Endometrial microvascular endothelial cells (primary cell): Measurements from ENCODE around the gene CCDC170. TPM values are rescaled to one million over a fixed set of nuclear protein-coding genes. Genes with fewer than 3 reads are reported as not detected.
"Not testable (repeated sequence)": the region's sequence is repeated elsewhere in the genome, so short reads cannot be mapped to it uniquely, and the experiment has no call there.

Source experiments
- in situ Hi-C: cut with HindIII; loops from 2 replicates; pipeline ENCODE4 v1.10.0; 2017; ENCODE audit warnings: low sequenced_read_pairs, low pct_unique_long_range_greater_than_20kb; ENCODE audit errors: inconsistent ontology term
- total RNA-seq: library from RNA; depleted of rRNA; stranded (reverse); fragments of >200 nt; gene quantifications from one replicate; pipeline ENCODE4 v1.2.3, GENCODE V29; 2015; ENCODE audit errors: inconsistent ontology term

Gene CCDC170
- total RNA-seq, 1 donor from 2014 or later, result not detected

GRCh38 chr6:151535476-151536187 is 41.8 kb downstream of the CCDC170 start:
- in situ Hi-C loops, result no loop called here

DNA sequence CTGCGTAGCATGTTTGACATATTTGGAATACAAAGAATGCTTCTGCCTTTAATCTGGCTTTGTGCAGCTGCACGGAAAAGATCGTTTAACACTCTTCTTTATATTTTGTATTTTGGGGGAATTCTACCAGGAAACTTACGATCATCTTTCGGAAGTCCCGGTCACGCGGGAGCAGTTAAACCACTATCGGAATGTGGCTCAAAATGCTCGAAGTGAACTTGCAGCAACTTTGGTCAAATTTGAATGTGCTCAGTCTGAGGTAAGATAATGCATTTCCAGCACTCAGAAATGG is 42.3 kb downstream of the CCDC170 start:
- in situ Hi-C loops, result no loop called here

DNA sequence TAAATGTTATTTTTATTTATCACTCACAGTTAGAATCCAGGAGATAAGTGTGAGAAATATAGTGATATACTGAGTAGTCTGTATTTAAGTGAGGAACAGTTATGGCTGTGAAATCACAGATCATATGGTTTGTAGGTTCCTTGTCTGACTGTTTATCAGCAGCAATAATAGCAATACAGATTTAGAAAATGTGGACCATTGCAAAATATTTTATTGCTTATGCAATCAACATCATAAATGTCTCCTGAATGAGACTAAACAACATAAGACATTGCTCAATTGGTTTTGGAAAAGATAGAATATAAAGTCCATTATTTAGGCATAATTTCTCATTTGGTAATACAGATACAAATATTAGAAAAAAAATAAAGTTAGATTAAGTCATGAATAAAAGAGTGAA is 43.7 kb downstream of the CCDC170 start:
- in situ Hi-C loops, result no loop called here

DNA sequence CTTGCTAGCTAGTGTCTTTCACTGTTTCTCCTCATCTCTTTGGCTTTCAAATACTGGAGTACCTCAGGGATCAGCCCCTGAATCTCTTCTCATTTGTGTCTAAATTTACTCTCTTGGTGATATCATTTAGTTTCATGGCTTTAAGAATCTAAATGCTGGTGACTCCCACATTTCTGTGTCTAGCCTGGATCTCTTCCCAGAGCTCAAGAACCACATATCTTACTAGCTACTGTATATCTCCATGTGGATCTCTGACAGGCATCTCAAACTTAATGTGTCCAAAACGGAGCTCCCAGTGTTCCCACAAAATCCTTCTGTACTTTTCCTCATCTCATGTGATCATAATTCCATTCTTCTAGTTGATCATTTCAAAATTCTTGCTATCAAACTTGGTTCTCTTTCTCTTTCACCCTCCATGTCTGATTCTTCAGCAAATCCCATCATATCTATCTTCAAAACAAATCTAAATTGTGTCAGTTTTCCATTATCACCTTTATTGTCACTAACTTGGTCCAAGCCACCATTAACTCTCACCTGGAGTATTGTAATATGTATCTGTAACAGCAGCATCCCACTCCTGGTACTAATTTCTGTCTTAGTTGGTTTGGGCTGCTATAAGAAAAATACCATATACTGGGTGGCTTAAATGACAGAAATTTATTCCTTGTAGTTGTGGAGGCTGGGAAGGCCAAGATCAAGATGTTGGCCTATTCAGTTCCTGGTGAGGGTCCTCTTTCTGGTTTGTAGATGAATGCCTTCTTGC is 45.9 kb downstream of the CCDC170 start:
- in situ Hi-C loops, result no loop called here

- in situ Hi-C loops, result no loop called here
These were observed 50.6 kb downstream of the CCDC170 start for GRCh38 chr6:151544453-151544852.

- in situ Hi-C loops, result not testable (repeated sequence)
These were observed 51.1 kb downstream of the CCDC170 start for GRCh38 chr6:151544884-151545283.

GRCh38 chr6:151546941-151547659 is 53.3 kb downstream of the CCDC170 start:
- in situ Hi-C loops, result no loop called here

DNA sequence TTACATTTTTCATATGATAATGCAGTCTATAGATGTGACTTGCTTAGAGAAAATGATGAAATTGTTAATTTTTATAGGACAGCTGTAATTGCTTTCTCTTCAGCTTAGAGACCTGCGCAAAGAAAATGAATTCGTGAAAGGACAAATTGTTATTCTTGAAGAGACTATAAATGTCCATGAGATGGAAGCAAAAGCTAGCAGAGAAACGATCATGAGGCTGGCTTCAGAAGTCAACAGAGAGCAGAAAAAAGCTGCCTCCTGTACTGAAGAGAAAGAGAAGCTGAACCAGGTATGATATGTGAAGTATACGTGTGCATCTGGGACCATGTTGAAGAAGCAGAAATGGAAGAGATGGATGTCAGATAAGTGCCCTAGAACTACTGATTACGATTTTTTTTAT is 54.4 kb downstream of the CCDC170 start:
- in situ Hi-C loops, result no loop called here

- in situ Hi-C loops, result no loop called here
These were observed 56.0 kb downstream of the CCDC170 start for GRCh38 chr6:151549790-151550189.

DNA sequence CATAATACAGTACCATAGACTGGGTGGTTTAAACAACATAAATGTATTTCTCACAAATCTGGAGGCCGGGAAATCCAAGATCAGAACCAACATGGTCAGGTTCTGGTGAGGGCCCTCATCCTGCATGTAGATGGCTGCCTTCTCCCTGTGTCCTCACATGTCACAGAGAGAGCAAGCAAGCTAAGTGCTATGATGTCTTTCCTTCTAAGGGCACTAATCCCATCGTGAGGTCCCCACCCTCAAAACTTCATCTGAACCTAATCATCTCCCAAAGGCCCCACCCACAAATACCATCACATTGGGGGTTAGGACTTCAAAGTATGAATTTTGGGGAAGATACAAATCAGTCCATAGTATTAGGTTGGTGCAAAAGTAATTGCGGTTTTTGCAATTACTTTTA is 56.8 kb downstream of the CCDC170 start:
- in situ Hi-C loops, result no loop called here

GRCh38 chr6:151551223-151551857 is 57.5 kb downstream of the CCDC170 start:
- in situ Hi-C loops, result no loop called here

GRCh38 chr6:151553416-151554165 is 59.8 kb downstream of the CCDC170 start:
- in situ Hi-C loops, result no loop called here

- in situ Hi-C loops, result no loop called here
These were observed 67.4 kb downstream of the CCDC170 start for GRCh38 chr6:151561238-151561637.

DNA sequence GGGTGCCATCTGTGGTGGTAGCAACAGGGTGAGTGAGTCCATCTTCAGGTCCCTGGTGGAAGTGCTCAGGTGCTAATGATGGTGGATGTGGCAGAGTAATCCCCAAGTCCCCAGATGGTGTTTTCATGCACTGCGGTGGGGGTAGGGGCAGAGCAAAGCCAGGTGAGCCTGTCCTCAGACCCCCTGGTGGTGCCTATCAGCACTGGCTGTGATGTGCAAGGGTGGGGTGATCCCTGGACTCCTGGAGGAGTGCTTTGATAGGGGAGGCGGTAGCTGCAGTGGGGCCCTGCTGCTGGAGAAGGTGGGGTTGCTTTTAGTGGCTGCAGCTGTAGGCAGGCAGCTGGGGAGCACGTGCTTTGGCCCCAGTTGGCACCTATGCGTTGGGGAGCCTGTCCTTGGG is 70.8 kb downstream of the CCDC170 start:
- in situ Hi-C loops, result no loop called here

- in situ Hi-C loops, result no loop called here
These were observed 72.1 kb downstream of the CCDC170 start for GRCh38 chr6:151565940-151566339.

- in situ Hi-C loops, result no loop called here
These were observed 72.7 kb downstream of the CCDC170 start for GRCh38 chr6:151566557-151566956.

DNA sequence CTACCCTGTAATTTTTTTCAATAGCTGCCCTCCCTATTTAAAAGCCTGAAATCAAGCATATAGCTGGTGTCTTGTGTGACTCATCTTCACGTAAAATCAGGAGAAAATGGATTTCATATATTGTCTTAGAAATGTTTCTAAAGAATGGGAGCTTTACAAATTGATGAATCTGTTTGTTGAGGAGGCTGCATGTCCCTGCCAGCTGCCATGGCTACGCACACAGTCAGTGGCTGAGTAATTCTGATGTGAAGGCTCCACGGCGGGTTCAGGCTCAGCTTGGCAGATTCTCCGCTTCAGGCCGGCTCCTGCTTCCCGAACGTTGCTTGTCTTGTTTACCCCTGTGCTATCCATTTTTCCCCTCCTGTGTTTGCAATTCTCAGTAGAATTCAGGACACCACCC is 82.8 kb downstream of the CCDC170 start:
- in situ Hi-C loops, result no loop called here

GRCh38 chr6:151577257-151577656 is 83.4 kb downstream of the CCDC170 start:
- in situ Hi-C loops, result no loop called here

GRCh38 chr6:151585741-151586140 is 91.9 kb downstream of the CCDC170 start:
- in situ Hi-C loops, result no loop called here
